Thyroid gland (tissue), 4 donors: ENCODE measurements around the gene SPON1.

Experiments used
- POLR2A ChIP-seq, 2 donors: fragments of 450-650 bp; IDR thresholded peaks; one replicate each; pipeline ENCODE4 v1.6.1; 2017; ENCODE audit warnings: antibody characterized with exemption in 2 of 2, mild to moderate bottlenecking in 2 of 2, moderate library complexity in 1 of 2
- TF ChIP-seq, protein P1 (sequence below), 6 experiments: fragments of 200-600 bp in 3 of 6; fragments of 450-650 bp in 3 of 6; sonication (generic) in 3 of 6; IDR thresholded peaks; one replicate each; pipeline ENCODE4 v1.5.1; 2016 to 2019; ENCODE audit warnings: antibody characterized with exemption in 6 of 6, mild to moderate bottlenecking in 2 of 6, inconsistent platforms in 1 of 6, moderate library complexity in 1 of 6

DNA sequence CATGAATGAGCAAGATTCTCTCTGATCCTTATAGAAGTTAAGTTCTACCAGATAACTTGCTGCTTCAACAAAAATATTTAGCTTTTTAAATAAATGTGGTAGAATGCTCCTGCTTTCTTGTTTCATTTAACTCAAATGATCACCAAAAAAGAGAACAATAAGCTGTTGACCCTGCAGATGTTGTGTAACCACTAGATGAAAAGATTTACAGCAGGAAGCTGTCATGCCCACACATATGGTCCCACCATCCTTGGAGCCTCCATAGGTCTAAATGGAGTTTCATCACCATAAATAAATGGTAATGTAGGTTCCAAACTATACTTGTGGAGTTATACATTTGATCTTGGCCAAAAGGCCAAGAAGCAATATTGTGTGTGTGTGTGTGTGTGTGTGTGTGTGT, 277.7 kb downstream of the SPON1 start:
- TF ChIP-seq, protein P1, sequence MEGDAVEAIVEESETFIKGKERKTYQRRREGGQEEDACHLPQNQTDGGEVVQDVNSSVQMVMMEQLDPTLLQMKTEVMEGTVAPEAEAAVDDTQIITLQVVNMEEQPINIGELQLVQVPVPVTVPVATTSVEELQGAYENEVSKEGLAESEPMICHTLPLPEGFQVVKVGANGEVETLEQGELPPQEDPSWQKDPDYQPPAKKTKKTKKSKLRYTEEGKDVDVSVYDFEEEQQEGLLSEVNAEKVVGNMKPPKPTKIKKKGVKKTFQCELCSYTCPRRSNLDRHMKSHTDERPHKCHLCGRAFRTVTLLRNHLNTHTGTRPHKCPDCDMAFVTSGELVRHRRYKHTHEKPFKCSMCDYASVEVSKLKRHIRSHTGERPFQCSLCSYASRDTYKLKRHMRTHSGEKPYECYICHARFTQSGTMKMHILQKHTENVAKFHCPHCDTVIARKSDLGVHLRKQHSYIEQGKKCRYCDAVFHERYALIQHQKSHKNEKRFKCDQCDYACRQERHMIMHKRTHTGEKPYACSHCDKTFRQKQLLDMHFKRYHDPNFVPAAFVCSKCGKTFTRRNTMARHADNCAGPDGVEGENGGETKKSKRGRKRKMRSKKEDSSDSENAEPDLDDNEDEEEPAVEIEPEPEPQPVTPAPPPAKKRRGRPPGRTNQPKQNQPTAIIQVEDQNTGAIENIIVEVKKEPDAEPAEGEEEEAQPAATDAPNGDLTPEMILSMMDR (IDR thresholded peaks at IDR 0.05): no peak
- TF ChIP-seq POLR2A (IDR thresholded peaks at IDR 0.05): no peak
